ENCODE data around the gene CCSER1. TPM values are rescaled to one million over a fixed set of nuclear protein-coding genes. Genes with fewer than 3 reads are reported as not detected.

The CCSER1 gene
- total RNA-seq, 1 donor from 2014 or later = 20.1 TPM

- no peak for TF ChIP-seq CTCF (IDR thresholded peaks at IDR 0.05)
- ATAC-seq (ENCODE audit: low read depth) (no peak), DNase-seq (no peak)
- H3K27ac Mint-ChIP-seq = no peak overlapping the region
- H3K27me3 Mint-ChIP-seq = no peaks in the 10 kb centered on the region
- ChIA-PET CTCF (no interaction called here), POLR2A (no interaction called here)
- no peak overlapping the region for H3K4me3 Mint-ChIP-seq
- peaks cover 11% of the 10 kb centered on the region for H3K4me1 Mint-ChIP-seq
- H3K36me3 Mint-ChIP-seq (ENCODE audit: low read depth) = no peaks in the 10 kb centered on the region
- H3K9me3 Mint-ChIP-seq = no peaks in the 10 kb centered on the region
- intact Hi-C loops (cut with micrococcal nuclease) = no loop called here
Observed at GRCh38 chr4:90185416-90185815, 58.2 kb downstream of the CCSER1 start.

- Mint-ChIP-seq H3K36me3 (ENCODE audit: low read depth) (no peaks in the 10 kb centered on the region), H3K4me1 (peaks cover 11% of the 10 kb centered on the region), H3K27ac (no peak overlapping the region), H3K4me3 (no peak overlapping the region), H3K9me3 (no peaks in the 10 kb centered on the region), H3K27me3 (no peaks in the 10 kb centered on the region)
- ATAC-seq (ENCODE audit: low read depth) (no peak), DNase-seq (no peak)
- ChIA-PET CTCF (no interaction called here), POLR2A (no interaction called here)
- TF ChIP-seq CTCF (IDR thresholded peaks at IDR 0.05) = no peak
- intact Hi-C loops (cut with micrococcal nuclease) = no loop called here
Observed at GRCh38 chr4:90186229-90186628, 59.0 kb downstream of the CCSER1 start.

- intact Hi-C loops (cut with micrococcal nuclease) = no loop called here
- ChIA-PET CTCF (no interaction called here), POLR2A (no interaction called here)
- Mint-ChIP-seq H3K4me3 (no peak overlapping the region), H3K4me1 (peaks cover 11% of the 10 kb centered on the region), H3K27ac (no peak overlapping the region), H3K27me3 (no peaks in the 10 kb centered on the region), H3K36me3 (ENCODE audit: low read depth) (no peaks in the 10 kb centered on the region), H3K9me3 (no peaks in the 10 kb centered on the region)
- no peak for TF ChIP-seq CTCF (IDR thresholded peaks at IDR 0.05)
- ATAC-seq (ENCODE audit: low read depth) (no peak), DNase-seq (no peak)
Observed at GRCh38 chr4:90187148-90187884, 60.1 kb downstream of the CCSER1 start.

- Mint-ChIP-seq H3K36me3 (ENCODE audit: low read depth) (no peaks in the 10 kb centered on the region), H3K27me3 (no peaks in the 10 kb centered on the region), H3K4me3 (no peak overlapping the region), H3K27ac (no peak overlapping the region), H3K9me3 (no peaks in the 10 kb centered on the region), H3K4me1 (peaks cover 11% of the 10 kb centered on the region)
- intact Hi-C loops (cut with micrococcal nuclease) = no loop called here
- TF ChIP-seq CTCF (IDR thresholded peaks at IDR 0.05) = no peak
- no peak for ATAC-seq (ENCODE audit: low read depth)
- no peak for DNase-seq
- ChIA-PET CTCF (no interaction called here), POLR2A (no interaction called here)
Observed at GRCh38 chr4:90189178-90189577, 62.0 kb downstream of the CCSER1 start.

- CTCF ChIA-PET = no interaction called here
- H3K36me3 Mint-ChIP-seq (ENCODE audit: low read depth) = no peaks in the 10 kb centered on the region
- no peaks in the 10 kb centered on the region for H3K9me3 Mint-ChIP-seq
- ATAC-seq (ENCODE audit: low read depth) (no peak), DNase-seq (no peak)
- POLR2A ChIA-PET = no interaction called here
- no peak overlapping the region for H3K27ac Mint-ChIP-seq
- H3K4me1 Mint-ChIP-seq = peaks cover 13% of the 10 kb centered on the region
- intact Hi-C loops (cut with micrococcal nuclease) = no loop called here
- H3K4me3 Mint-ChIP-seq = no peak overlapping the region
- no peaks in the 10 kb centered on the region for H3K27me3 Mint-ChIP-seq
- no peak for TF ChIP-seq CTCF (IDR thresholded peaks at IDR 0.05)
Observed at GRCh38 chr4:90189946-90190345, 62.8 kb downstream of the CCSER1 start.
